K562 (cell line): Measurements from ENCODE around the gene PRICKLE3. TPM values are rescaled to one million over a fixed set of nuclear protein-coding genes. Genes with fewer than 3 reads are reported as not detected.
A peak's percentile ranks its signal among the peaks of the same experiment; 100 is the strongest.

Experiments used
- CCNT2 ChIP-seq: IDR thresholded peaks from 2 replicates; pipeline ENCODE4 v1.6.1; 2011; ENCODE audit warnings: borderline replicate concordance, low read depth, mild to moderate bottlenecking, moderate library complexity, mixed read lengths, low read length; ENCODE audit not compliant: insufficient read length; ENCODE audit errors: extremely low read depth
- DIDO1 ChIP-seq: fragments of 450-650 bp; IDR thresholded peaks from 2 replicates; pipeline ENCODE4 v1.6.1; 2016; ENCODE audit warnings: low read depth, missing biosample characterization, missing genetic modification characterization
- E2F3 ChIP-seq: fragments of 250-450 bp; sonication (Bioruptor Pico); IDR thresholded peaks from 2 replicates; pipeline ENCODE4 v1.4.0; 2020; ENCODE audit warnings: mild to moderate bottlenecking
- ERF ChIP-seq: fragments of 450-650 bp; formaldehyde crosslinking; IDR thresholded peaks from 2 replicates; pipeline ENCODE4 v1.4.0; 2020; ENCODE audit warnings: mild to moderate bottlenecking, mixed read lengths
- MTA2 ChIP-seq: fragments of 450-650 bp; IDR thresholded peaks from 2 replicates; pipeline ENCODE4 v1.6.1; 2016; ENCODE audit warnings: low read depth
- NFYB ChIP-seq: IDR thresholded peaks from 2 replicates; pipeline ENCODE4 v1.6.1; 2011; ENCODE audit warnings: mild to moderate bottlenecking, moderate library complexity; ENCODE audit not compliant: insufficient read length; ENCODE audit errors: extremely low read depth
- PTTG1 ChIP-seq: fragments of 450-650 bp; IDR thresholded peaks from 2 replicates; pipeline ENCODE4 v1.6.1; 2016; ENCODE audit warnings: low read depth, mild to moderate bottlenecking, missing genetic modification characterization, missing compliant biosample characterization
- RFX1 ChIP-seq: fragments of 450-650 bp; IDR thresholded peaks from 2 replicates; pipeline ENCODE4 v1.6.1; 2016; ENCODE audit warnings: mild to moderate bottlenecking, moderate library complexity
- SMC3 ChIP-seq: conservative IDR thresholded peaks from 2 replicates; pipeline ENCODE4 v1.6.1; 2011; ENCODE audit warnings: low read depth, low read length, improper control_type of control experiment; ENCODE audit not compliant: insufficient read depth
- TCF7 ChIP-seq: sonication (generic); IDR thresholded peaks from 2 replicates; pipeline ENCODE4 v1.6.1; 2016; ENCODE audit warnings: antibody characterized with exemption, borderline replicate concordance
- ZNF24 ChIP-seq: fragments of 450-650 bp; IDR thresholded peaks from 2 replicates; pipeline ENCODE4 v1.6.1; 2016
- polyA plus RNA-seq, 8 experiments: library from polyadenylated mRNA; depleted of rRNA in 4 of 8; stranded (reverse) in 5 of 8; unstranded in 3 of 8; fragments of >200 nt; fragmentation: Nextera tagmentation in 2 of 8; fragmentation: Illumina TruSeq in 1 of 8; extraction: Ambion mirVana in 2 of 8; extraction: Trizol in 1 of 8; gene quantifications; 2 replicates each; pipeline versions ENCODE4 v1.2.1 to v1.2.3, GENCODE V29; 2011 to 2014; ENCODE audit warnings: inconsistent platforms in 1 of 8, missing spikeins in 1 of 8
- total RNA-seq, 7 experiments: library from RNA; depleted of rRNA in 6 of 7; stranded (reverse); fragments of >200 nt in 6 of 7; fragmentation: Illumina TruSeq in 2 of 7; extraction: Trizol in 2 of 7; gene quantifications; 2 replicates each; pipeline versions ENCODE4 v1.2.1 to v1.2.3, GENCODE V29; 2011 to 2021; ENCODE audit warnings: low replicate concordance in 1 of 7
- TF ChIP-seq, protein P1 (sequence below): IDR thresholded peaks from 3 replicates; pipeline ENCODE4 v1.6.1; 2011; ENCODE audit warnings: borderline replicate concordance, mild to moderate bottlenecking; ENCODE audit not compliant: insufficient read length, insufficient read depth
- TF ChIP-seq, protein P2 (sequence below): fragments of 250-450 bp; sonication (Bioruptor Pico); IDR thresholded peaks from 2 replicates; pipeline ENCODE4 v1.4.0; 2020; ENCODE audit warnings: mild to moderate bottlenecking, moderate library complexity, borderline replicate concordance

The PRICKLE3 gene
- total and polyA plus RNA-seq, 9 of the 15 experiments (the other 6 are each of a cell fraction or from before 2014, with no cell fraction given) = 1.1 to 44.3 (median 14.0) TPM

DNA sequence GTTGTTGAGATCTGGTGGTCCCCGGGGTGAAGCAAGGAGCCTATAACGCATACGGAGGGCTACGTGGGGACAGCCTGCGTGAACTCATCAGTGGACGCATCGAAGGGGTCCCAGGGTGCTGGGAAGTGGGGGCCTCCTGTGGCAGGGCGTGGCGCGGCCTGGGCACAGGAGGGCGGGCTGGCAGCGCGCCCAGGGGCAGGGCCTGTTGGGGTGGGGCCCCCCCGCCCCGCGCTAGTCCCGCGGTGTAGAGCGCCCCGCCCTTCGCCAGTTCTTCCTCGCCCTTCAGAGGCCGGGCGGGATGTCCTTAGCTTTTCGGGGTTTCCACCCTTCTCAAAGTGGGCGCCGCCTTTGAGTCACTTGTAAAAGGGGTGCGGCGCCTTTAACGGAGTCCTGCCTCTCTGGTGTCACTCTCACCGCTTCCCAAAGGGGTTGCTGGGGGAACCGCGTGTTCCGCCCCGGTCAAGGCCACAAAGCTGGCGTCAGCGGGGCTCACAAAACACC is 13.8 kb downstream of the PRICKLE3 start (continued):
- TF ChIP-seq, protein P1, sequence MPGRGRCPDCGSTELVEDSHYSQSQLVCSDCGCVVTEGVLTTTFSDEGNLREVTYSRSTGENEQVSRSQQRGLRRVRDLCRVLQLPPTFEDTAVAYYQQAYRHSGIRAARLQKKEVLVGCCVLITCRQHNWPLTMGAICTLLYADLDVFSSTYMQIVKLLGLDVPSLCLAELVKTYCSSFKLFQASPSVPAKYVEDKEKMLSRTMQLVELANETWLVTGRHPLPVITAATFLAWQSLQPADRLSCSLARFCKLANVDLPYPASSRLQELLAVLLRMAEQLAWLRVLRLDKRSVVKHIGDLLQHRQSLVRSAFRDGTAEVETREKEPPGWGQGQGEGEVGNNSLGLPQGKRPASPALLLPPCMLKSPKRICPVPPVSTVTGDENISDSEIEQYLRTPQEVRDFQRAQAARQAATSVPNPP = no peak
- peak; percentile 55 for TF ChIP-seq CCNT2
- TF ChIP-seq DIDO1 (tag) = no peak
- TF ChIP-seq, protein P2, sequence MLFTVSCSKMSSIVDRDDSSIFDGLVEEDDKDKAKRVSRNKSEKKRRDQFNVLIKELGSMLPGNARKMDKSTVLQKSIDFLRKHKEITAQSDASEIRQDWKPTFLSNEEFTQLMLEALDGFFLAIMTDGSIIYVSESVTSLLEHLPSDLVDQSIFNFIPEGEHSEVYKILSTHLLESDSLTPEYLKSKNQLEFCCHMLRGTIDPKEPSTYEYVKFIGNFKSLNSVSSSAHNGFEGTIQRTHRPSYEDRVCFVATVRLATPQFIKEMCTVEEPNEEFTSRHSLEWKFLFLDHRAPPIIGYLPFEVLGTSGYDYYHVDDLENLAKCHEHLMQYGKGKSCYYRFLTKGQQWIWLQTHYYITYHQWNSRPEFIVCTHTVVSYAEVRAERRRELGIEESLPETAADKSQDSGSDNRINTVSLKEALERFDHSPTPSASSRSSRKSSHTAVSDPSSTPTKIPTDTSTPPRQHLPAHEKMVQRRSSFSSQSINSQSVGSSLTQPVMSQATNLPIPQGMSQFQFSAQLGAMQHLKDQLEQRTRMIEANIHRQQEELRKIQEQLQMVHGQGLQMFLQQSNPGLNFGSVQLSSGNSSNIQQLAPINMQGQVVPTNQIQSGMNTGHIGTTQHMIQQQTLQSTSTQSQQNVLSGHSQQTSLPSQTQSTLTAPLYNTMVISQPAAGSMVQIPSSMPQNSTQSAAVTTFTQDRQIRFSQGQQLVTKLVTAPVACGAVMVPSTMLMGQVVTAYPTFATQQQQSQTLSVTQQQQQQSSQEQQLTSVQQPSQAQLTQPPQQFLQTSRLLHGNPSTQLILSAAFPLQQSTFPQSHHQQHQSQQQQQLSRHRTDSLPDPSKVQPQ (CRISPR knock-in tag) = no peak
- peak; percentile 72 for TF ChIP-seq RFX1
- no peak for TF ChIP-seq MTA2
- TF ChIP-seq ZNF24 = no peak
- no peak for TF ChIP-seq ERF (CRISPR knock-in tag)
- no peak for TF ChIP-seq SMC3
- no peak for TF ChIP-seq NFYB
- no peak for TF ChIP-seq TCF7
- no peak for TF ChIP-seq PTTG1 (tag)
- TF ChIP-seq E2F3 = no peak
